Endothelial cell of umbilical vein (primary cell): ENCODE measurements around the gene CCDC91. TPM values are rescaled to one million over a fixed set of nuclear protein-coding genes. Genes with fewer than 3 reads are reported as not detected.

Experiments
- BruUV-seq: library from RNA; stranded (reverse); fragments of 400-500 nt; replicated peaks from 2 replicates; lab custom pipeline; 2021; lab: Mats Ljungman, UMichigan
- CTCF ChIA-PET: fragments of 300-600, 350-600 bp; sonication (Branson Sonifier 250); formaldehyde crosslinking; loops from one replicate; lab custom pipeline; 2021; ENCODE audit warnings: antibody characterized with exemption, inconsistent platforms; lab: Charles Lee
- POLR2A ChIA-PET: fragments of 300-600, 350-600 bp; sonication (Branson Sonifier 250); formaldehyde crosslinking; loops from one replicate; lab custom pipeline; 2021; ENCODE audit warnings: antibody characterized with exemption, inconsistent platforms; lab: Charles Lee
- DNase-seq: peaks from one replicate; pipeline ENCODE4 v3.0.0-alpha.2; 2011; ENCODE audit warnings: low read depth, low spot score
- FAIRE-seq: peaks from 2 replicates; lab custom pipeline; 2011; peaks lifted over from hg19 to GRCh38; lab: Jason Lieb, UNC
- H2AFZ ChIP-seq: 2 replicates; pipeline ENCODE4 v1.6.0; 2012; ENCODE audit warnings: low read depth, low read length, control low read depth, inconsistent platforms
- H3K27ac ChIP-seq: 2 replicates; pipeline ENCODE4 v1.5.1; 2011; ENCODE audit warnings: low read depth, mild to moderate bottlenecking, control low read depth, low read length, moderate library complexity; ENCODE audit not compliant: insufficient read depth
- H3K27me3 ChIP-seq, 2 experiments: 2 replicates each; pipeline versions ENCODE4 v1.6.0 to v1.6.1; 2011; ENCODE audit warnings: low read length in 2 of 2, mixed read lengths in 1 of 2; ENCODE audit not compliant: control insufficient read depth in 2 of 2, insufficient read depth in 2 of 2
- H3K36me3 ChIP-seq, 2 experiments: 2 replicates in 1 of 2; 3 replicates in 1 of 2; pipeline ENCODE4 v1.5.1; 2011; ENCODE audit warnings: low read length in 2 of 2, mild to moderate bottlenecking in 1 of 2, moderate library complexity in 1 of 2; ENCODE audit not compliant: control insufficient read depth in 2 of 2, insufficient read depth in 2 of 2; ENCODE audit errors: extremely low read depth in 1 of 2
- H3K4me1 ChIP-seq: 3 replicates; pipeline ENCODE4 v1.5.1; 2011; ENCODE audit warnings: mild to moderate bottlenecking, low read length; ENCODE audit not compliant: control insufficient read depth, insufficient read depth; ENCODE audit errors: extremely low read depth
- H3K4me2 ChIP-seq: 2 replicates; pipeline ENCODE4 v1.6.1; 2011; ENCODE audit warnings: low read length, control low read depth, mixed read lengths; ENCODE audit not compliant: insufficient read depth
- H3K4me3 ChIP-seq, 3 experiments: fragments of 200-600 bp in 1 of 3; sonication (generic), shearing (Covaris generic) in 1 of 3; replicated peaks in 1 of 3; 2 replicates each; pipeline ENCODE4 v1.5.1; 2011 to 2016; ENCODE audit warnings: control low read depth in 3 of 3, low read length in 3 of 3, mild to moderate bottlenecking in 2 of 3, inconsistent platforms in 1 of 3, low read depth in 1 of 3, moderate library complexity in 1 of 3; ENCODE audit not compliant: insufficient read depth in 1 of 3
- H3K79me2 ChIP-seq: 2 replicates; pipeline ENCODE4 v1.6.0; 2012; ENCODE audit warnings: low read length, inconsistent platforms; ENCODE audit not compliant: control insufficient read depth, insufficient read depth
- H3K9ac ChIP-seq: replicated peaks from 2 replicates; pipeline ENCODE3; 2011; ENCODE audit warnings: low read length, control low read depth; ENCODE audit not compliant: insufficient read depth; ENCODE audit errors: extremely low read depth
- H3K9me1 ChIP-seq: replicated peaks from 3 replicates; pipeline ENCODE4 v1.6.0; 2011; ENCODE audit warnings: mild to moderate bottlenecking, low read length; ENCODE audit not compliant: control insufficient read depth, insufficient read depth; ENCODE audit errors: extremely low read depth
- H3K9me3 ChIP-seq: replicated peaks from 2 replicates; pipeline ENCODE4 v1.5.1; 2012; ENCODE audit warnings: low read length, inconsistent platforms; ENCODE audit not compliant: control insufficient read depth, insufficient read depth
- H4K20me1 ChIP-seq: replicated peaks from 2 replicates; pipeline ENCODE3; 2011; ENCODE audit warnings: mild to moderate bottlenecking, low read length; ENCODE audit not compliant: control insufficient read depth, insufficient read depth; ENCODE audit errors: extremely low read depth
- EZH2 ChIP-seq: IDR thresholded peaks from 2 replicates; pipeline ENCODE4 v1.6.1; 2012; ENCODE audit warnings: borderline replicate concordance, low read depth, mild to moderate bottlenecking, moderate library complexity, low read length, inconsistent platforms; ENCODE audit not compliant: severe bottlenecking
- FOS ChIP-seq: IDR thresholded peaks from 2 replicates; pipeline ENCODE4 v1.6.1; 2011; ENCODE audit warnings: mild to moderate bottlenecking, low read length, moderate library complexity, borderline replicate concordance; ENCODE audit not compliant: insufficient read depth
- GATA2 ChIP-seq: IDR thresholded peaks from 2 replicates; pipeline ENCODE4 v1.7.0; 2011; ENCODE audit warnings: low read depth, mild to moderate bottlenecking, moderate library complexity, mixed read lengths, low read length; ENCODE audit not compliant: insufficient read length, insufficient read depth
- JUN ChIP-seq: IDR thresholded peaks from 2 replicates; pipeline ENCODE4 v1.6.1; 2011; ENCODE audit warnings: borderline replicate concordance, low read depth; ENCODE audit not compliant: insufficient read length, insufficient read depth
- MYC ChIP-seq: IDR thresholded peaks from one replicate; pipeline ENCODE4 v1.6.1; 2011; ENCODE audit warnings: mild to moderate bottlenecking, low read depth, low read length
- POLR2A ChIP-seq: IDR thresholded peaks from 2 replicates; pipeline ENCODE4 v1.6.1; 2012; ENCODE audit warnings: low read depth, mild to moderate bottlenecking, control low read depth, low read length
- POLR2AphosphoS5 ChIP-seq: IDR thresholded peaks from 2 replicates; pipeline ENCODE4 v1.6.1; 2012; ENCODE audit warnings: low read depth, mild to moderate bottlenecking, control low read depth, low read length, moderate library complexity; ENCODE audit not compliant: insufficient read depth
- dilution Hi-C: fragments of 300-500 bp; cut with MboI; formaldehyde crosslinking; loops from one replicate; pipeline ENCODE4 v1.15.0; 2019; ENCODE audit warnings: low sequenced_read_pairs; ENCODE audit not compliant: extremely low pct_ligation_motif_present
- intact Hi-C: fragments of 100-400 bp; cut with micrococcal nuclease; formaldehyde crosslinking; loops from one replicate; pipeline ENCODE4 v1.10.0; 2022
- polyA plus RNA-seq, 4 experiments: library from polyadenylated mRNA; depleted of rRNA in 3 of 4; stranded (reverse) in 3 of 4; unstranded in 1 of 4; fragments of >200 nt; gene quantifications; 2 replicates each; pipeline versions ENCODE4 v1.2.1 to v1.2.3, GENCODE V29; 2011 to 2012; ENCODE audit warnings: missing spikeins in 1 of 4
- total RNA-seq: library from RNA; stranded (reverse); gene quantifications from 2 replicates; pipeline ENCODE4 v1.2.3, GENCODE V29; 2021
- TF ChIP-seq, protein P1 (sequence below), 2 donors: IDR thresholded peaks; 1 replicate in 1 of 2; 2 replicates in 1 of 2; pipeline ENCODE4 v1.5.1; 2011; ENCODE audit warnings: low read length in 2 of 2, mild to moderate bottlenecking in 2 of 2, moderate library complexity in 2 of 2, control low read depth in 1 of 2, inconsistent platforms in 1 of 2, low read depth in 1 of 2; ENCODE audit not compliant: insufficient read depth in 1 of 2; ENCODE audit errors: extremely low read depth in 1 of 2
- TF ChIP-seq, protein P2 (sequence below): IDR thresholded peaks from 2 replicates; pipeline ENCODE4 v1.6.1; 2011; ENCODE audit not compliant: insufficient read depth, insufficient read length

The CCDC91 gene
- total and polyA plus RNA-seq, 2 donors (not counting 3 experiments of a cell fraction or from before 2014, with no cell fraction given) = 3.8 to 10.5 TPM

DNA sequence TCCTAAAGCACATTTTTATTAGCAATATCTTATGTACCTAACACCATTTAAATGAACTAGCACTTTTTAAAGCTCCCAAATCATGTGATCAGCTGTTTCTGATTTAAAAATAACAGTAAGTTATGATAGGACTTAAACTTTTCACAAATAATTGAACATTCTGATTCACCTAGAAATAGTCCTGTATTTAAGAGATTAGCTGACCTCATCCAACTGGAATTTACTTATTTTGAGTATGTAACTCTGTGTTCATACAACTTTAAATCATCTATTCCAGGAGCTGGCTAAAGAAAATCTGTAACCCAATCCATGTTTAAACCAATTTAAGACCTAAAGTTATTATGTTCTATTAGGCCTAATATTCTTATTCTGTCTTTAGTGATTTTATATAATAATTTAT, 184.3 kb downstream of the CCDC91 start:
- H3K79me2 ChIP-seq = no peaks in the 10 kb centered on the region
- TF ChIP-seq FOS (no peak), POLR2AphosphoS5 (no peak), MYC (no peak), GATA2 (no peak), JUN (no peak), POLR2A (no peak), EZH2 (no peak)
- TF ChIP-seq, protein P1, sequence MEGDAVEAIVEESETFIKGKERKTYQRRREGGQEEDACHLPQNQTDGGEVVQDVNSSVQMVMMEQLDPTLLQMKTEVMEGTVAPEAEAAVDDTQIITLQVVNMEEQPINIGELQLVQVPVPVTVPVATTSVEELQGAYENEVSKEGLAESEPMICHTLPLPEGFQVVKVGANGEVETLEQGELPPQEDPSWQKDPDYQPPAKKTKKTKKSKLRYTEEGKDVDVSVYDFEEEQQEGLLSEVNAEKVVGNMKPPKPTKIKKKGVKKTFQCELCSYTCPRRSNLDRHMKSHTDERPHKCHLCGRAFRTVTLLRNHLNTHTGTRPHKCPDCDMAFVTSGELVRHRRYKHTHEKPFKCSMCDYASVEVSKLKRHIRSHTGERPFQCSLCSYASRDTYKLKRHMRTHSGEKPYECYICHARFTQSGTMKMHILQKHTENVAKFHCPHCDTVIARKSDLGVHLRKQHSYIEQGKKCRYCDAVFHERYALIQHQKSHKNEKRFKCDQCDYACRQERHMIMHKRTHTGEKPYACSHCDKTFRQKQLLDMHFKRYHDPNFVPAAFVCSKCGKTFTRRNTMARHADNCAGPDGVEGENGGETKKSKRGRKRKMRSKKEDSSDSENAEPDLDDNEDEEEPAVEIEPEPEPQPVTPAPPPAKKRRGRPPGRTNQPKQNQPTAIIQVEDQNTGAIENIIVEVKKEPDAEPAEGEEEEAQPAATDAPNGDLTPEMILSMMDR (IDR thresholded peaks at IDR 0.05; ENCODE audit: extremely low read depth in 1 of 2, insufficient read depth in 1 of 2, low read depth in 1 of 2, low read length in 2 of 2) = no peak
- TF ChIP-seq, protein P2, sequence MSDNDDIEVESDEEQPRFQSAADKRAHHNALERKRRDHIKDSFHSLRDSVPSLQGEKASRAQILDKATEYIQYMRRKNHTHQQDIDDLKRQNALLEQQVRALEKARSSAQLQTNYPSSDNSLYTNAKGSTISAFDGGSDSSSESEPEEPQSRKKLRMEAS = no peak
- FAIRE-seq = no peak
- intact Hi-C loops (no loop called here), dilution Hi-C loops (no loop called here)
- H2AFZ ChIP-seq = no peak overlapping the region
- H3K27ac ChIP-seq = no peak overlapping the region
- no TSS peak for BruUV-seq
- no peaks in the 10 kb centered on the region for H3K27me3 ChIP-seq
- no peaks in the 10 kb centered on the region for H3K4me1 ChIP-seq
- ChIA-PET POLR2A (no interaction called here), CTCF (no interaction called here)
- no peaks in the 10 kb centered on the region for H4K20me1 ChIP-seq
- DNase-seq = no peak
- no peaks in the 10 kb centered on the region for H3K9me1 ChIP-seq
- H3K4me3 ChIP-seq = no peak overlapping the region
- no peaks in the 10 kb centered on the region for H3K9me3 ChIP-seq
- H3K9ac ChIP-seq = no peak overlapping the region
- no peak overlapping the region for H3K4me2 ChIP-seq
- no peaks in the 10 kb centered on the region for H3K36me3 ChIP-seq
